Stimulated activated CD4-positive, alpha-beta T cell treated with anti-CD3 and anti-CD28 coated beads, Interleukin-12 subunit alpha, Interleukin-12 subunit beta, amount 100 ng/mL, for 24 hours (primary cell): Measurements from ENCODE around the gene ETV6.

Experiments used
- DNase-seq, 2 experiments: peaks; one replicate each; pipeline ENCODE4 v3.0.0-alpha.2; 2020; ENCODE audit warnings: low read depth in 2 of 2

The ETV6 gene

DNA sequence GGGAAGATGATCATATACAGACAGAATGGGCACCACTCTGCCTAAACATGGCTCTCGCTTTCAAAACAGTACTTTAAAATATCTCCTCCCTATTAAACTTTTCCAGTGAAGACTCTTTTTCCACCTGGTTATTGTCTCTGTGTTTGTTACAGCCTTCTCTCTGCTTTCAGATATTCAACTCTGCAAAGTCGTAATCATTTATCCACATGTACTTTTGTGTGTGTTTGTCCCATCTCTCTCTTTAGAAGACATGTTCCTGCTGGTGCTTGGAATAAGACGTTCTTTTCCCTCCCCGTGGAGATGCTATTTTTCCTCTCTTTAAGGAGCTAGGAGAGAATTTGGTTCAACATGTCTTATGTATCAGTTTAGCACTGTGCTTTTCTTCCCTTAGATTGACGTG is 45.1 kb downstream of the ETV6 start:
- no peak for DNase-seq

GRCh38 chr12:11695321-11695720 is 45.8 kb downstream of the ETV6 start:
- DNase-seq = no peak

DNA sequence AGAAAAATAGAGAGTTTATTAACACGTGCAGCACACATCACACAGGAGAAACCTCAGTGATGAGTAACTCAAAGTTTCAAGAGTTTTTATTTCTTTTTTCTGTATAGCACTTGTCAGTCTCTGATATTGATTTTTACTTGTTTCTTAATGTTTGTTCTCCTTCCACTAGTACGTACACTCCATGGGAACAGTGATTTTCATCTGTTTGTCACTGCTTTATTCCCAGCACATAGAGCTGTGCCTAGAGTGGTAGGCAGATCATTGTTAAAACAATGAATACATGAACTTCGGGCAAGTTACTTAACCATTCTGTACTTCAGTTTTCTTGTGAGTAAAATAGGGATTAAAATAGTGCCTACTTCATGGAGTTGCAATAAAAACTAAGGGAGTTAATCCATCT is 46.6 kb downstream of the ETV6 start:
- DNase-seq = no peak

DNA sequence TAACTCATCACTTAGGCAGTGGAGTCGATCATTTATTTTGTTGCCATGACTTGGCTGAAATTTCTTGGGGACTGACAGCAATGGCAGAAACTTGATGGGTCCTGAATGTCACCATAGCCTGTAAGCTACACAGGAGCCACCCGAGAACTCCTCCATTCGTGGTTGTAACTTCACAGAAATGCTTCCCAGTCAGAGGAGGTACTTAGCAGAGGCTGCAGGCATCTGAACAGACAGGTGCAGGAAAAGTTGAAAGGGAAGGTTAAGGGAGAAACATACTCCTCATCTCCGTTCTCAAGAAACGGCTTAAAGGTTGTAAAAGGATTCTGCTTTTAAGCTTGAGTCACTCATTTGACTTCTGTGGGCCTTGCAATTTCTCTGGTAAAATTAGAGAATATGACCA is 47.7 kb downstream of the ETV6 start:
- DNase-seq = no peak

DNA sequence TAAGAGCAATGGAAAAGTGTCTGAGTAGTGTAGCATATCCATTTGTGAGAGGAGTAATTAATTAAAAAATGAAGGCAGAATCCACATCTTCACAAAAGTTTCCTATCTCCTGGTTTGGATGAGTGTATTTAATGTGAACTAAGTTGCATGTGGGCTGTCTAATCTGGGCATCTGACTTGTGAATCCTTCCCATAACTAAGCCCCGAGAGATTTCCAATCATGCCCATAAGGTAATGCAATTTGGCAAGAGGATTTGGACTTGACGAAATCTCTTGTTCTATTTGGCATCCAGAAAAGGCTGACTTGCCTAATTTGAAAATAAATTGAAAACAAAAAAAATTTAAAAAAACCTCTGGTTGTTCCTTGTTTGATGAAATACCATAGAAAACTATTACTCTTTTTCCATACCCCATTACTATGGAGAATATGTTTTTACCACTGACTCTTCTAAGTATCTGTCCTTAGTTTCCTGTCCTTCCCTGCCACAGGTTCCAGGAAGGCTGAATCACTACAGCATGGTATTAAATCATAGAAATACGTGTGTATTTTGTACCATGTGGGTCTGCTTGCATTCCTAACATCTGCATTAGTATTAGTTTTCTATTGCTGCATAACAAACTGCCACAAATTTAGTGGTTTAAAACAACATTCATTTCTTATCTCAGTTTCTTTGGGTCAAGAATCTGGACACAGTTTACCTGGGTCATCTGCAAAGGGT is 48.4 kb downstream of the ETV6 start:
- DNase-seq = no peak

DNA sequence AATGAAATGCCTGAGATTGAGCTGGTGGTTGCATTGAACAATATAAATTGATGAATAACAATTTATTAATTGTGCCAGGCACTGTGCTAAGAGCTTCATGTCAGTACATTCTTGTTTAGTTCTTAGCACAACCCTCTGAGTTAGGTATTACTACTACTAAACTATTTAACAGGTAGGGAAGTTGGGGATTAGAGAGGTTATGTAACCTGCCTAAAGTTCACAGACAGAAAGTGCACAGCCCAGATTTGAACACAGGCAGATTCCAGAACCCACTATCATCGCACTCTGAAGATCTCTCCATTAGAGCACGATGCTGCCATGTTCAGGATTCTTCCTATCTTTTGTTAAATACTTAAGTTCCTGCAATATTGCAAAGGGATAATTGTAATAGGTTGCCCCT is 49.3 kb downstream of the ETV6 start:
- no peak for DNase-seq

DNA sequence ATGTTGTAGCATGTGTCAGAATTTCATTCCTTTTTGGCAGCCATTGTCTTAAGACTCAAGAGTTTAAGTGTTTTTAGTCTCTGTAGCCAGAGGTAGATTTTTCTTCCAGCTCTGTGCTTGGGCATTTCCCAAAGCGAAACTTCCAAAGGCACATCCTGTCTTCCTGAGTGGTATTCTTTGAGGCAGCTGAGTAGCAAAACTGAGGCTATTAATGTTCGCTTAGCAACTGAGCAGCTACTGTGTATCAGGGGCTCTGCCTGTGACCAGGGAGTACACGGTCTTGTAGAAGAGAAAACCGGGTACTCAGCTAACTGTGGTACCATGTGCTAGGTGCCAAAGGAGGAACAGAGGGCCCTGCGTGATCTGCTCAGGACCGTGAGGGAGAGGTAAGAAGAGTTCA is 52.0 kb downstream of the ETV6 start:
- DNase-seq = no peak

GRCh38 chr12:11702959-11703358 is 53.5 kb downstream of the ETV6 start:
- DNase-seq = no peak

- no peak for DNase-seq
Measured at GRCh38 chr12:11703378-11703777, 53.9 kb downstream of the ETV6 start.

DNA sequence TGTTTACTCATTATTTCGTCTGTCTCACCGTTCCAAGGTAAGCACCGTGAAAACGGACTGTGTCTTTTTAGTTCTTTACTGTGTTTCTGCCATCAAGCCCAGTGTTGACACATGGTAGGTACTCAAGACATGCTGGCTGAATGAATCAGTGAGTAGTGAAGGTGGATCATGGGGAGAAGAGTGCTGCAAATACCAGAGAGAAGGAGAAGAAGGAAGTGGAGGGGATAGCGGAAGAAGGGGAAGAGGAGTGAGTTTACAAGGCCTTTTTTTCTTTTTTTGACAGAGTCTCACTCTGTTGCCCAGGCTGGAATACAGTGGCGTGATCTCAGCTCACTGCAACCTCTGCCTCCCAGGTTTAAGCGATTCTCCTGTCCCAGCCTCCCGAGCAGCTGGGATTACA is 54.6 kb downstream of the ETV6 start:
- no peak for DNase-seq

- DNase-seq = no peak
Measured at GRCh38 chr12:11705010-11705409, 55.5 kb downstream of the ETV6 start.

GRCh38 chr12:11706509-11707379 is 57.3 kb downstream of the ETV6 start:
- no peak for DNase-seq

GRCh38 chr12:11707535-11707934 is 58.1 kb downstream of the ETV6 start:
- no peak for DNase-seq

DNA sequence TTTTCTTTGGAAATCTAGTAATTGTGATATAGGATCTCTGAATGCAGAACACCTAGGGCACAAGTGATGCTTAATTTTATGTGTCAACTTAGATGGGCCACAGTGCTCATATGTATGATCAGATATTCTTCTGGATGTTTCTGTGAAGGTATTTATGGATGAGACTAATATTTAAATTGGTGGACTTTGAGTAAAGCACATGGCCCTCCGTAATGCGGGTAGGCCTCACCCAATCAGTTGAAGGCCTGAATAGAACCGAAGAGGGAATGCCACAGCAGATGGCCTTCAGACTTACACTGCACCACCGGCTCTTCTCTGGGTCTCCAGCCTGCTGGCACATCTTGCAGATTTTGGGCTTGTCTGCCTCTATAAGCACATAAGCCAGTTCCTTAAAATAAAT is 60.0 kb downstream of the ETV6 start:
- DNase-seq = no peak

DNA sequence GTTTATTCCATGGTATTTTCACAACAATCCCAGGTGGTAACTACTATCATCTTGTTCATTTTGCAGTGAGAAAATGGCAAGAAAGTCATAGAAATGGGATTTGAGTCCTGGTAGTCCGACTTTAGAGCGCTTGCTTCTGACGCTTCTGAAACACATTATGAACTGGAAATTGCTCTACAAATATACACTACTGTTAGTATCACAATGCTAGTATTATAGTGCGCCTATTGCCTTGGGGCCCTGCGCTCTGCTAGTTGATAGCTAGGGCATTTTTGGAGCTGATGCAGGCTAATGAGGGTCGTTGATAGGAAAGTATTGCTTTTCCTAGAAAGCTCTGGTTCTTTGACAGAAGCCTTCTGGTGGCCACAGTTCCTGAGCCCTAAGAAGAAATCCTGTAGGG is 61.0 kb downstream of the ETV6 start:
- no peak for DNase-seq

- no peak for DNase-seq
Measured at GRCh38 chr12:11710906-11711305, 61.4 kb downstream of the ETV6 start.

GRCh38 chr12:11711651-11712327 is 62.3 kb downstream of the ETV6 start:
- no peak for DNase-seq

DNA sequence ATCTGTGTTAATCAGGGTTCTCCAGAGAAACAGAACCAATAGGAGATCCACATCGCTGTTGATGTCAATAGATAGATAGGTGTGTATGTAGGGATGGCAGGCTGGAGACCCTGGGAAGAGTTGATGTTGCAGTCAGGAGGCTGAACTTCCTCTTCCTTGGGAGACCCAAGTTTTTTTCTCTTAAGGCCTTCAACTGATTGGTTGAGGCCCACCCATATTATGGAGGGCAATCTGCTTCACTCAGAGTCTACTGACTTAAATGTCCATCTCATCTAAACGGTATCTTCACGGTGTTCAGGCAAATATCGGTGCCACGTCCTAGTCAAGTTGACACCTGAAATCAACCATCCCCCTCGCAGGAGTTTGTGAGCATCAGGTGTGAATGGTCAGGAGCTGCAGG is 63.0 kb downstream of the ETV6 start:
- DNase-seq = no peak

GRCh38 chr12:11713202-11713601 is 63.7 kb downstream of the ETV6 start:
- DNase-seq = no peak

- no peak for DNase-seq
Measured at GRCh38 chr12:11714626-11715025, 65.2 kb downstream of the ETV6 start.

DNA sequence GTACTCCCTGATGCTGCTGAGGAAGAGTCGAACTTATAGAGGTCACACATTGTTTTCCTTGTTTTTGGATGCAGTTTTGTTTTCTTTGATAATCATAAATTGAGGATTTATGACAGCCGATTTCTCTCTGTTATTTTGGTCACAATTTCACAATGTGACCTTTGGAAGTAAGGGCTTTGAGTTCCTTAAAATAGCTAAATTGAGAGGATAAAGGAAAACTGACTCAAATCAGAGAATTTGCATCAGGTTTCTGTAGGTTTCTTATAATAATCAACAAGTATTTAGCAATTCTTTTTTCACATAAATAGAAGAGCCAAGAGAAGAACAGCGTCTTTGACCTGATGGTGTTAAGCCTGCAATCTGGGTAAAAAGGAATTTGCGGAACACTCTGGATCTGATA is 66.1 kb downstream of the ETV6 start:
- no peak for DNase-seq

- no peak for DNase-seq
Measured at GRCh38 chr12:11716794-11717518, 67.5 kb downstream of the ETV6 start.
